ENCODE measurements around the gene SETBP1.

The SETBP1 gene

DNA sequence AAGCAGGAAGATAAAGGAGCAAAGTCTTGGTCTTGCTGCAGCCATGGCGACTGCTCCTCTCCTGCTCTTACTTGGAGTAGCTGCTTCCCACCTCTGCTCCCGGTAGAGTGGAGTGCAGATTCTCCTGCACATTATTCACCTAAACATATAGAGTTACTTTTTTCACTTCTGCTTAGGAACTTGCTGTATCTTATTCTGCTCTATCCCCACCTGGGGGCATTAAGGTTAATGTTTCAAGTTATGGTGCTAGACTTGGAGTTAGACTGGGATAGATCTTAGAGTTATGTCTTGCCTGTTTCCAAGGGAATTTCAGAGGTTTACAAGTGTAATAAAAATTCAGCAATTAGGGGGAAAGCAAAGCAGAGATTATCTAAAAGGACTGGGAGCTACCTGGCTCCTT, 144.2 kb downstream of the SETBP1 start:
- Histone ChIP-seq H3K18ac (ENCODE audit: low read length) (no peak overlapping the region), H4K8ac (ENCODE audit: low read depth, low read length) (no peak overlapping the region), H3K79me1 (ENCODE audit: low read length) (no peaks in the 10 kb centered on the region), H4K12ac (ENCODE audit: low read depth, low read length) (no peak overlapping the region), H3K4me3 (ENCODE audit: low read depth, low read length) (no peak overlapping the region), H2BK5ac (ENCODE audit: low read depth, low read length, poor library complexity) (no peak overlapping the region), H3K14ac (ENCODE audit: low read length) (no peak overlapping the region), H3K4me2 (ENCODE audit: low read length) (no peak overlapping the region), H3K36me3 (ENCODE audit: control insufficient read depth in 1 of 2, insufficient read depth in 2 of 2, low read length in 2 of 2) (no peaks in the 10 kb centered on the region), H2BK12ac (ENCODE audit: low read length) (no peak overlapping the region), H3K27ac (ENCODE audit: low read depth, low read length) (no peak overlapping the region), H3K27me3 (ENCODE audit: insufficient read depth, low read length) (no peaks in the 10 kb centered on the region), H2AK5ac (ENCODE audit: low read length) (no peak overlapping the region), H3K9me3 (ENCODE audit: insufficient read depth, low read depth, low read length) (no peaks in the 10 kb centered on the region), H2BK120ac (ENCODE audit: insufficient read depth, low read length, poor library complexity) (no peak overlapping the region), H3K4ac (ENCODE audit: low read depth, low read length) (no peak overlapping the region), H3K23ac (ENCODE audit: low read length) (no peak overlapping the region), H3K79me2 (ENCODE audit: control insufficient read depth, insufficient read depth, low read length, poor library complexity) (no peaks in the 10 kb centered on the region), H3K4me1 (ENCODE audit: control insufficient read depth in 1 of 2, insufficient read depth in 2 of 2, low read length in 2 of 2) (peaks cover 4 to 6% of the 10 kb centered on the region in 2 experiments), H2AFZ (ENCODE audit: insufficient read depth, low read length, poor library complexity) (no peak overlapping the region), H4K91ac (ENCODE audit: low read depth, low read length) (no peak overlapping the region), H3K9ac (ENCODE audit: low read length) (no peak overlapping the region)
- WGBS (ENCODE audit: extremely low coverage, insufficient coverage, insufficient read length): no CpG with 5 or more reads among the region's 2 CpGs
- no peak for DNase-seq

DNA sequence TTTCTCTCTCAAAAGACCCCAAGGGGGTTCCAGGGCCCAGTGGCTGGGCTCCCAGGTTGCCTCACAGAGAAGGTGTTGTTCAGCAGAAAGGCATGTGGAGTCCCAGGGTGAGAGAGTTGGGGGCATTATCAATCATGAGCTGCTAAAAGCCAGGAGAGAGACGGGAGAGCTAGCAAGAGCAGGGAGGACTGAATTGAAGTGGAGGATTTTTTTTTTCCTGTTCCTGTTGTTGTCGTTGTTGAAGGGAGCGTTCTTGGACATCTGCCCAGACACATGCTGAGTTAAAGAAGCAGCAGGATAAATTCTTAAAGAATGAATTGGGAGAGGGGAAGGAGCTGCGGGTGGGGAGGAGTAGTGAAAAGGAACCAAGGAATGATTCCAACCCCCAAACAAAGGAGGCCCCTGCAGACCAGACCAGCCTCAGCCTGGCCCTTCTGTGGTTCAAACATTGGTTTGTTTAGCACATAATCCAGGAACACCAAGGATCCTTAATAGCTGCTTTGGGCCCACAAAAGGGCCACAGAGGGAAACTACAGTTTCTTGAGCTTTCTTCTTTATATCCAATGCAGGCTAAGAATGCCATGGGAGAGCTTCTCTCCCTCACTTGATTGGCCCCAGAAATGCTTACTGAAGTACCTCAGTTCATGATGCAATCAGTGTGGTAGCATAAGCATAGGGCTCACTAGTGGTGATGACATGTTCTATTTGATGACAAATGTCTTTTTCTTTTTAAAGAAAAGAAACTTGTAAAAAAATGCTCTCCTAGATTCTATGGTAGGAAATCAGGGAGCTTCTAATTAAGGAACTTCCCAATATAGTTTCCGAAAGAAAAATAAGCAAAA, 146.0 kb downstream of the SETBP1 start:
- H3K9me3 ChIP-seq (ENCODE audit: insufficient read depth, low read depth, low read length): no peaks in the 10 kb centered on the region
- no peak overlapping the region for H2BK5ac ChIP-seq (ENCODE audit: low read depth, low read length, poor library complexity)
- no peaks in the 10 kb centered on the region for H3K36me3 ChIP-seq (ENCODE audit: control insufficient read depth in 1 of 2, insufficient read depth in 2 of 2, low read length in 2 of 2)
- H2AFZ ChIP-seq (ENCODE audit: insufficient read depth, low read length, poor library complexity): no peak overlapping the region
- no peak overlapping the region for H3K9ac ChIP-seq (ENCODE audit: low read length)
- H3K23ac ChIP-seq (ENCODE audit: low read length): no peak overlapping the region
- no peak overlapping the region for H3K4ac ChIP-seq (ENCODE audit: low read depth, low read length)
- DNase-seq: peak in 1 of 2 donors; percentile 26
- no peaks in the 10 kb centered on the region for H3K79me1 ChIP-seq (ENCODE audit: low read length)
- H3K27me3 ChIP-seq (ENCODE audit: insufficient read depth, low read length): no peaks in the 10 kb centered on the region
- H3K18ac ChIP-seq (ENCODE audit: low read length): no peak overlapping the region
- H2AK5ac ChIP-seq (ENCODE audit: low read length): no peak overlapping the region
- H2BK120ac ChIP-seq (ENCODE audit: insufficient read depth, low read length, poor library complexity): no peak overlapping the region
- no peak overlapping the region for H4K91ac ChIP-seq (ENCODE audit: low read depth, low read length)
- no peak overlapping the region for H3K14ac ChIP-seq (ENCODE audit: low read length)
- H3K27ac ChIP-seq (ENCODE audit: low read depth, low read length): no peak overlapping the region
- no peak overlapping the region for H3K4me3 ChIP-seq (ENCODE audit: low read depth, low read length)
- H3K79me2 ChIP-seq (ENCODE audit: control insufficient read depth, insufficient read depth, low read length, poor library complexity): no peaks in the 10 kb centered on the region
- H4K12ac ChIP-seq (ENCODE audit: low read depth, low read length): no peak overlapping the region
- H2BK12ac ChIP-seq (ENCODE audit: low read length): no peak overlapping the region
- no peak overlapping the region for H3K4me2 ChIP-seq (ENCODE audit: low read length)
- H3K4me1 ChIP-seq (ENCODE audit: control insufficient read depth in 1 of 2, insufficient read depth in 2 of 2, low read length in 2 of 2): peaks cover 4 to 6% of the 10 kb centered on the region in 2 experiments
- no peak overlapping the region for H4K8ac ChIP-seq (ENCODE audit: low read depth, low read length)
- WGBS (ENCODE audit: extremely low coverage, insufficient coverage, insufficient read length): no CpG with 5 or more reads among the region's 5 CpGs

DNA sequence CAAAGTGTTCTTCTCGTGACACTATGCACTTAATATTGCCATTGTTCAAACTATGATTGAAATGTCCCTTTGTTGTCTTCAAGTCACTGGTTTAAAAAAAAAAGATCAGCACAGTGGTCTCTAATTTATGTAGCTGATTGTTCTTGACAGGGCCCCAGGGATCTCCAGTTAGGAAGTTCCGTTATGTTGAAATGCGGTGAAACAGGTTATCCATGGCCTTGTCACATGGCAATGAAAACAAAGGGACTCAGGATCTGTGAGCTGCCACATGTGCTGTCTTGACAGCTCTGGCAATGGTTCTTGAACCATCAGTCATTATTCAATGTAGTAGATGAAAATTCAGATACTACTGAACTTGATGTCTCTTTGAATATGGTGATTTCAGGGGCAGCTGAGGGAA, 147.4 kb downstream of the SETBP1 start:
- Histone ChIP-seq H3K79me1 (ENCODE audit: low read length) (no peaks in the 10 kb centered on the region), H3K23ac (ENCODE audit: low read length) (no peak overlapping the region), H2AFZ (ENCODE audit: insufficient read depth, low read length, poor library complexity) (no peak overlapping the region), H4K91ac (ENCODE audit: low read depth, low read length) (no peak overlapping the region), H3K27ac (ENCODE audit: low read depth, low read length) (no peak overlapping the region), H3K36me3 (ENCODE audit: control insufficient read depth in 1 of 2, insufficient read depth in 2 of 2, low read length in 2 of 2) (no peaks in the 10 kb centered on the region), H2BK5ac (ENCODE audit: low read depth, low read length, poor library complexity) (no peak overlapping the region), H4K12ac (ENCODE audit: low read depth, low read length) (no peak overlapping the region), H3K4me1 (ENCODE audit: control insufficient read depth in 1 of 2, insufficient read depth in 2 of 2, low read length in 2 of 2) (peaks cover 4 to 6% of the 10 kb centered on the region in 2 experiments), H3K14ac (ENCODE audit: low read length) (no peak overlapping the region), H2AK5ac (ENCODE audit: low read length) (no peak overlapping the region), H2BK12ac (ENCODE audit: low read length) (no peak overlapping the region), H3K4me3 (ENCODE audit: low read depth, low read length) (no peak overlapping the region), H3K9me3 (ENCODE audit: insufficient read depth, low read depth, low read length) (no peaks in the 10 kb centered on the region), H3K4me2 (ENCODE audit: low read length) (no peak overlapping the region), H3K9ac (ENCODE audit: low read length) (no peak overlapping the region), H3K79me2 (ENCODE audit: control insufficient read depth, insufficient read depth, low read length, poor library complexity) (no peaks in the 10 kb centered on the region), H2BK120ac (ENCODE audit: insufficient read depth, low read length, poor library complexity) (no peak overlapping the region), H3K27me3 (ENCODE audit: insufficient read depth, low read length) (no peaks in the 10 kb centered on the region), H3K18ac (ENCODE audit: low read length) (no peak overlapping the region), H4K8ac (ENCODE audit: low read depth, low read length) (no peak overlapping the region), H3K4ac (ENCODE audit: low read depth, low read length) (no peak overlapping the region)
- peak; percentile 69 to 80 for DNase-seq
- WGBS (ENCODE audit: extremely low coverage, insufficient coverage, insufficient read length): no CpG with 5 or more reads among the region's 3 CpGs

DNA sequence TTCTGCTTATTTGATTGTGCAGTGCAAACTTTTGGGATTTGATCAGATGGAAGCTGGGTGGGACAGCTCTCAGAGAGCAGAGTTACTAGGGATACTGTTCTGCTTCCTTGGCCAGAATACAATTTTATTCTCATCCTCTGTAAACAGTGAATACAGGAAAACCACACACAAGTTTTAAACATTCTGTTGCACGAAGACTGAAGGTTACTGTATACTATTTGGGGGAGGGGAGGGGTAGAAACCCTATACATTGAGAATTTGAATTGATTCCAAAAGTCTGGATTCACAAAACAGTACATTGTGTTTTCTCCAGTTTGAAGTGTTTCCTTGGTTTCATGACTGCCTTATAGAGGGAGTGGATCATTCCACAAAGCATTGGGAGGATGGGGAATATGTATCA, 149.9 kb downstream of the SETBP1 start:
- no peak overlapping the region for H2BK12ac ChIP-seq (ENCODE audit: low read length)
- H3K27ac ChIP-seq (ENCODE audit: low read depth, low read length): no peak overlapping the region
- H2AK5ac ChIP-seq (ENCODE audit: low read length): no peak overlapping the region
- H2AFZ ChIP-seq (ENCODE audit: insufficient read depth, low read length, poor library complexity): no peak overlapping the region
- H3K79me2 ChIP-seq (ENCODE audit: control insufficient read depth, insufficient read depth, low read length, poor library complexity): no peaks in the 10 kb centered on the region
- H3K36me3 ChIP-seq (ENCODE audit: control insufficient read depth in 1 of 2, insufficient read depth in 2 of 2, low read length in 2 of 2): no peaks in the 10 kb centered on the region
- no CpG with 5 or more reads among the region's 1 CpG for WGBS (ENCODE audit: extremely low coverage, insufficient coverage, insufficient read length)
- no peak overlapping the region for H3K14ac ChIP-seq (ENCODE audit: low read length)
- H3K18ac ChIP-seq (ENCODE audit: low read length): no peak overlapping the region
- H3K4me2 ChIP-seq (ENCODE audit: low read length): no peak overlapping the region
- no peak overlapping the region for H3K23ac ChIP-seq (ENCODE audit: low read length)
- H3K4me1 ChIP-seq (ENCODE audit: control insufficient read depth in 1 of 2, insufficient read depth in 2 of 2, low read length in 2 of 2): peaks cover 10 to 15% of the 10 kb centered on the region in 2 experiments
- H3K79me1 ChIP-seq (ENCODE audit: low read length): no peaks in the 10 kb centered on the region
- DNase-seq: no peak
- no peak overlapping the region for H2BK5ac ChIP-seq (ENCODE audit: low read depth, low read length, poor library complexity)
- H3K4me3 ChIP-seq (ENCODE audit: low read depth, low read length): no peak overlapping the region
- no peak overlapping the region for H3K9ac ChIP-seq (ENCODE audit: low read length)
- H4K91ac ChIP-seq (ENCODE audit: low read depth, low read length): no peak overlapping the region
- H3K4ac ChIP-seq (ENCODE audit: low read depth, low read length): no peak overlapping the region
- no peak overlapping the region for H4K12ac ChIP-seq (ENCODE audit: low read depth, low read length)
- H3K9me3 ChIP-seq (ENCODE audit: insufficient read depth, low read depth, low read length): no peaks in the 10 kb centered on the region
- H4K8ac ChIP-seq (ENCODE audit: low read depth, low read length): no peak overlapping the region
- H2BK120ac ChIP-seq (ENCODE audit: insufficient read depth, low read length, poor library complexity): no peak overlapping the region
- no peaks in the 10 kb centered on the region for H3K27me3 ChIP-seq (ENCODE audit: insufficient read depth, low read length)
